PFSK-1 (cell line): ENCODE data around the gene TOX2.

Source experiments
- FOXP2 ChIP-seq: optimal IDR thresholded peaks from 2 replicates; pipeline ENCODE3; 2011; ENCODE audit warnings: borderline replicate concordance, control low read depth, inconsistent platforms; ENCODE audit not compliant: insufficient read depth; ENCODE audit errors: extremely low read length, extremely low read depth
- POLR2AphosphoS5 ChIP-seq: IDR thresholded peaks from 2 replicates; pipeline ENCODE4 v1.6.1; 2012; ENCODE audit warnings: low read depth, mild to moderate bottlenecking, control low read depth, low read length, moderate library complexity
- REST ChIP-seq, 2 experiments: IDR thresholded peaks; 2 replicates each; pipeline versions ENCODE4 v1.6.1 to v1.8.0; 2011 to 2012; ENCODE audit warnings: low read depth in 2 of 2, low read length in 2 of 2, control low read depth in 1 of 2, inconsistent platforms in 1 of 2, mild to moderate bottlenecking in 1 of 2, moderate library complexity in 1 of 2; ENCODE audit not compliant: insufficient read depth in 1 of 2
- SIN3A ChIP-seq: IDR thresholded peaks from 2 replicates; pipeline ENCODE4 v1.6.1; 2012; ENCODE audit warnings: mild to moderate bottlenecking, low read length, moderate library complexity, borderline replicate concordance; ENCODE audit not compliant: insufficient read depth
- TAF1 ChIP-seq: IDR thresholded peaks from 2 replicates; pipeline ENCODE4 v1.6.1; 2012; ENCODE audit warnings: low read length, control low read depth, borderline replicate concordance; ENCODE audit not compliant: insufficient read depth

The TOX2 gene

DNA sequence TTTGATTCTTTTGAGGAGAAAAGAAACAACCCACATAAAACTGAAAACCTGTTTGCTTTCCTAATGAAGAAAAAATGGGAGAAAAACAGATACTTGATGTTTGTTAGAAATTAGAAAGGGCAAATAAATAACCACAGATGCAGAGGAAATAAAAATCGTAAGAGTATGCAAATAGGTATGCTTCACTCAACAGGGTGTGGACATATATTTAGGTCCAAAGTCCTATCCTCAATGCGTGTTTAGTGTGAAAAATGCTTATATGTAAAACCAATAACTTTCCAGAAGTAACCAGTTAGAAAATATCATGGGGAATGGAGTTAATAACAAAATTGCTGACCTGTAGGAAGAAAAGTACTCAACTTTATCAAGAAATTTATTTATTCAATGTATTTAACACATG is 135.7 kb downstream of the TOX2 start:
- TF ChIP-seq REST (IDR thresholded peaks at IDR 0.05; ENCODE audit: insufficient read depth in 1 of 2, low read depth in 2 of 2, low read length in 2 of 2) = no peak
- TF ChIP-seq TAF1 = no peak
- no peak for TF ChIP-seq FOXP2
- TF ChIP-seq SIN3A = no peak
- TF ChIP-seq POLR2AphosphoS5 = no peak

DNA sequence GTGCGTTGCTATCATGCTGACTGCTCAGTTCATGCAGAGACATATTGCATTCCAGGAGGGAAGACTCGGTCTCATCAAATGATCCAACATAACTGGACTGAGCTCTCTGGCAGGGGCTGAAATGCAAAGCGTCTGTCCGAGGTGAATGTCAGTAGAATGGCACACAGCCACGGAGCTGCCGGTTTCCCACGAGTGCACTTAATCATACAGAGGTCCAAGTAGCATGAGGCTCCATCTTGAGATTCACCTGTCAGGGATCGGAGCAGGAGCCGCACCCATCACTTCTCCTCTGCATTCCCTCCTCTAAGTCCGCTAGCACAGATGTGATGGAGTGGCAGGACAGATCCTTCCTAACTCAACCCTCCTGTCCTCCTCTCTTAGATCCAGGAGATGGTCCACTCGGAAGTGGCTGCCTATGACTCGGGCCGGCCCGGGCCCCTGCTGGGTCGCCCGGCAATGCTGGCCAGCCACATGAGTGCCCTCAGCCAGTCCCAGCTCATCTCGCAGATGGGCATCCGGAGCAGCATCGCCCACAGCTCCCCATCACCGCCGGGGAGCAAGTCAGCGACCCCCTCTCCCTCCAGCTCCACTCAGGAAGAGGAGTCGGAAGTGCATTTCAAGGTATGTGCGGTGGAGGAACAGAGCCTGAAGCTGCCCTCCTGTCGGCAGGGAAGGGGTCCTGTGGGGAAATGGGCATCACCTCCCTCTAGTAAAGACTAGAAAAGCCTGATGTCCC is 136.4 kb downstream of the TOX2 start:
- TF ChIP-seq FOXP2 (no peak), REST (IDR thresholded peaks at IDR 0.05; ENCODE audit: insufficient read depth in 1 of 2, low read depth in 2 of 2, low read length in 2 of 2) (no peak), SIN3A (no peak), TAF1 (no peak), POLR2AphosphoS5 (no peak)

- no peak for TF ChIP-seq POLR2AphosphoS5
- no peak for TF ChIP-seq REST (IDR thresholded peaks at IDR 0.05; ENCODE audit: insufficient read depth in 1 of 2, low read depth in 2 of 2, low read length in 2 of 2)
- no peak for TF ChIP-seq TAF1
Measured at GRCh38 chr20:44051661-44052000, 137.0 kb downstream of the TOX2 start.

- TF ChIP-seq TAF1 (no peak), FOXP2 (no peak), POLR2AphosphoS5 (no peak), REST (IDR thresholded peaks at IDR 0.05; ENCODE audit: insufficient read depth in 1 of 2, low read depth in 2 of 2, low read length in 2 of 2) (no peak), SIN3A (no peak)
Measured at GRCh38 chr20:44052166-44052565, 137.5 kb downstream of the TOX2 start.

- TF ChIP-seq TAF1 = no peak
- TF ChIP-seq POLR2AphosphoS5 = no peak
- no peak for TF ChIP-seq SIN3A
- no peak for TF ChIP-seq REST (IDR thresholded peaks at IDR 0.05; ENCODE audit: insufficient read depth in 1 of 2, low read depth in 2 of 2, low read length in 2 of 2)
- TF ChIP-seq FOXP2 = no peak
Measured at GRCh38 chr20:44053046-44053445, 138.4 kb downstream of the TOX2 start.
